Muscle of leg (tissue), 16 donors: ENCODE data around the gene HPS3. TPM values are rescaled to one million over a fixed set of nuclear protein-coding genes. Genes with fewer than 3 reads are reported as not detected.

Source experiments
- DNase-seq: peaks from one replicate; pipeline ENCODE4 v3.0.0; 2013
- H3K27ac ChIP-seq: one replicate; pipeline ENCODE4 v1.5.1; 2013; ENCODE audit warnings: mild to moderate bottlenecking, low read length, control low read depth
- H3K27me3 ChIP-seq: one replicate; pipeline ENCODE4 v1.6.1; 2013; ENCODE audit warnings: low read length; ENCODE audit not compliant: control insufficient read depth, insufficient read depth
- H3K36me3 ChIP-seq: one replicate; pipeline ENCODE4 v1.6.1; 2013; ENCODE audit warnings: low read length; ENCODE audit not compliant: control insufficient read depth, insufficient read depth
- H3K4me1 ChIP-seq: one replicate; pipeline ENCODE4 v1.6.1; 2013; ENCODE audit warnings: low read length; ENCODE audit not compliant: control insufficient read depth, insufficient read depth
- H3K4me3 ChIP-seq: one replicate; pipeline ENCODE4 v1.5.1; 2013; ENCODE audit warnings: low read length, control low read depth
- H3K9me3 ChIP-seq: replicated peaks from 2 replicates; pipeline ENCODE4 v1.6.1; 2013; ENCODE audit warnings: low read depth, low read length; ENCODE audit not compliant: control insufficient read depth
- WGBS: methylation state at CpG from one replicate; pipeline ENCODE4 v1.1.5; 2013; ENCODE audit warnings: missing lambda C conversion rate; ENCODE audit not compliant: insufficient coverage; 5-methylcytosine and 5-hydroxymethylcytosine counted together
- long read RNA-seq, 11 donors: transcript quantifications; one replicate each; lab custom pipeline, GENCODE V29; 2026
- polyA plus RNA-seq, 8 donors: library from polyadenylated mRNA; unstranded; fragments of 120-200 nt; gene quantifications; one replicate each; pipeline versions ENCODE4 v1.2.1 to v1.2.3, GENCODE V29; 2013; ENCODE audit warnings: inconsistent platforms in 1 of 8, low replicate concordance in 1 of 8; ENCODE audit not compliant: insufficient read length in 8 of 8, insufficient read depth in 1 of 8
- total RNA-seq: library from RNA; stranded (reverse); fragments of 120-200 nt; gene quantifications from one replicate; pipeline ENCODE4 v1.2.4, GENCODE V29; 2013

HPS3 gene, protein sequence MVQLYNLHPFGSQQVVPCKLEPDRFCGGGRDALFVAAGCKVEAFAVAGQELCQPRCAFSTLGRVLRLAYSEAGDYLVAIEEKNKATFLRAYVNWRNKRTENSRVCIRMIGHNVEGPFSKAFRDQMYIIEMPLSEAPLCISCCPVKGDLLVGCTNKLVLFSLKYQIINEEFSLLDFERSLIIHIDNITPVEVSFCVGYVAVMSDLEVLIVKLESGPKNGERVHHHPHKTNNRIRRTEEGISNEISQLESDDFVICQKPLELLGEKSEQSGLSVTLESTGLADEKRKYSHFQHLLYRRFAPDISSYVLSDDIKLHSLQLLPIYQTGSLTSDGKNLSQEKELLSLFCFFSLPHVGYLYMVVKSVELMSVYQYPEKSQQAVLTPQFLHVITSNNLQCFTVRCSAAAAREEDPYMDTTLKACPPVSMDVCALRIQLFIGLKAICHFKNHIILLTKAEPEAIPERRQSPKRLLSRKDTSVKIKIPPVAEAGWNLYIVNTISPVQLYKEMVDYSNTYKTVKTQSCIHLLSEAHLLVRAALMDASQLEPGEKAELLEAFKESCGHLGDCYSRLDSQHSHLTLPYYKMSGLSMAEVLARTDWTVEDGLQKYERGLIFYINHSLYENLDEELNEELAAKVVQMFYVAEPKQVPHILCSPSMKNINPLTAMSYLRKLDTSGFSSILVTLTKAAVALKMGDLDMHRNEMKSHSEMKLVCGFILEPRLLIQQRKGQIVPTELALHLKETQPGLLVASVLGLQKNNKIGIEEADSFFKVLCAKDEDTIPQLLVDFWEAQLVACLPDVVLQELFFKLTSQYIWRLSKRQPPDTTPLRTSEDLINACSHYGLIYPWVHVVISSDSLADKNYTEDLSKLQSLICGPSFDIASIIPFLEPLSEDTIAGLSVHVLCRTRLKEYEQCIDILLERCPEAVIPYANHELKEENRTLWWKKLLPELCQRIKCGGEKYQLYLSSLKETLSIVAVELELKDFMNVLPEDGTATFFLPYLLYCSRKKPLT
- 11.5 TPM for total RNA-seq
- 10 to 100 TPM; 10.7 to 13.6 (median 11.9) TPM for polyA plus RNA-seq
- long read RNA-seq, donor 1: 0 reads
- long read RNA-seq, donor 2: 0 reads
- long read RNA-seq, donor 3, full-length matches to known transcripts: 1 of 1 reads
- long read RNA-seq, donor 3, partial matches to known transcripts: 0 of 1 reads
- long read RNA-seq, donor 3, other reads (novel, unspliced or antisense): 0 of 1 reads
- long read RNA-seq, donor 4, full-length matches to known transcripts: 1 of 1 reads
- long read RNA-seq, donor 4, partial matches to known transcripts: 0 of 1 reads
- long read RNA-seq, donor 4, other reads (novel, unspliced or antisense): 0 of 1 reads
- long read RNA-seq, donor 5, full-length matches to known transcripts: 3 of 3 reads
- long read RNA-seq, donor 5, partial matches to known transcripts: 0 of 3 reads
- long read RNA-seq, donor 5, other reads (novel, unspliced or antisense): 0 of 3 reads
- long read RNA-seq, donor 6, full-length matches to known transcripts: 1 of 1 reads
- long read RNA-seq, donor 6, partial matches to known transcripts: 0 of 1 reads
- long read RNA-seq, donor 6, other reads (novel, unspliced or antisense): 0 of 1 reads
- long read RNA-seq, donor 7, full-length matches to known transcripts: 3 of 3 reads
- long read RNA-seq, donor 7, partial matches to known transcripts: 0 of 3 reads
- long read RNA-seq, donor 7, other reads (novel, unspliced or antisense): 0 of 3 reads
- long read RNA-seq, donor 8, full-length matches to known transcripts: 1 of 1 reads
- long read RNA-seq, donor 8, partial matches to known transcripts: 0 of 1 reads
- long read RNA-seq, donor 8, other reads (novel, unspliced or antisense): 0 of 1 reads
- long read RNA-seq, donor 9: 0 reads
- long read RNA-seq, donor 10, full-length matches to known transcripts: 2 of 2 reads
- long read RNA-seq, donor 10, partial matches to known transcripts: 0 of 2 reads
- long read RNA-seq, donor 10, other reads (novel, unspliced or antisense): 0 of 2 reads
- long read RNA-seq, donor 11, full-length matches to known transcripts: 1 of 1 reads
- long read RNA-seq, donor 11, partial matches to known transcripts: 0 of 1 reads
- long read RNA-seq, donor 11, other reads (novel, unspliced or antisense): 0 of 1 reads

DNA sequence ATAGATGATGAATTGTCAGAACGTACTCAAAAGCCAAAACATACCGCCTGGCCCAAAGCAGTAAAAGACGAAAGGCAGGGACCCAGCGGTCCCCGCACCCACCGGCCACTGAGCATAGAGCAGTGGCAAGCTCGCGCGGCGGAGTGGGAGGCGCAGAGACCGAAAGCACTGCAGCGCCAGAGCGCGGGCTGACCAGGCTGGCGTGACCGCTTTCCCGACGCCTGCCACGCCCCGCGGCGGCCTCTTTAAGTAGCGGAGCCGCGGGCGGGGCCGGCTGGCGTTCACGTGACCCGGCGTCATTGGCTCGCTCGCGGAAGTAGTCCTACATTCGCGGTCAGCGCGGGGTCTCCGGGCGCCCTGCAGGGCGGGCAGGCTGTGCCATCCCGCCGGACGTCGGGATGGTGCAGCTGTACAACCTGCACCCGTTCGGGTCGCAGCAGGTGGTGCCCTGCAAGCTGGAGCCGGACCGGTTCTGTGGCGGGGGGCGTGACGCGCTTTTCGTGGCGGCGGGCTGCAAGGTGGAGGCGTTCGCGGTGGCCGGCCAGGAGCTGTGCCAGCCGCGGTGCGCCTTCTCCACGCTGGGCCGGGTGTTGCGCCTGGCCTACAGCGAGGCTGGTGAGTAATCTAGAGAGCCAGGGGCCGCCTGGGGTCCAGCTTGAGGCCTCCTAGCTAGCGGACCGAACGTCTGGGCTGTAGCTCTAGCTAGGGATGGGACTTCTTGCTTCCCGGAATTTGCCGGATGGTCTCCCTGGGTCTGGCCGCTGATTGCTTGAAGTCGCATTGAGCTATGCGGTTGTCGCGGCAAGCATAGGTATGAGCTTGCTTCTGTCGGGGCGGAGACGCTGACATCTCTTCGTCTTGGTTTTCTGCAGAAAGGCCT is at the start of gene HPS3:
HPS3 (plus strand) TSS at position 313 of the 880 bp plus-strand sequence; CDS start at position 399, 86 bp downstream.
- Histone ChIP-seq H3K9me3 (no peaks in the 10 kb centered on the region), H3K4me3 (peak within 1 kb of the TSS; percentile 94), H3K36me3 (no peaks in the 10 kb centered on the region), H3K4me1 (peaks cover 5% of the 10 kb centered on the region), H3K27me3 (peaks cover 2% of the 10 kb centered on the region), H3K27ac (peak within 1 kb of the TSS; percentile 81)
- WGBS: under 1% methylated on average over 83 of the region's 84 CpGs
- peak; percentile 96 for DNase-seq

DNA sequence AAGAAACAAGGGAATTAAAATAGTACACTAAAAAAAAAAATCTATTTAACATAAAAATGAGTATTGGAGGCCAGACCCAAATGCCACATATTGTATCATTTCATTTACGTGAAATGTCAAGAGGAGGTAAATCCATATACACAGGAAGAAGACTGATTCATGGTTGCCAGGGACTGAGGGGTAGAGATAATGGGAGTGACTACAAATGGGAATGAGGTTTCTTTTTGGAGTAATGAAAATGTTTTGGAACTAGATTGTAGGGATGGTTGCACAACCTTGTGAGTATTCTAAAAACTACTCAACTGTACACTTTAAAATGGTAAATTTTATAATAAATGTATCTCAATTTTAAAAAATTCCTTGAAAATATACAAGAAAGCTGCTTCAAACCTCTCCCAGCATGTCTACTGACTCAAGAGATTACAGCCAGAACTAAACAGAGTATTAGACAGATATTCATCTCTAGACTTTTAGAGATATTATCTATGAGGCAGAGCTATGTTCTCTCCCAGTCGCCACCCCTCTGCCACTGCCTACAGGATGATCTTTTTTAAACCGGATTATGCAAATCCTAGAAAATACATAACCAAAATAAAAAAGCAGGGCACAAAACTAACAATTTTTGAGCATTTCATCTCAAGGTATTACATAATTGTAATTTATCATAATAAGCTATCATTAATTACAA is 49.3 kb upstream of the HPS3 start:
- no CpG with 5 or more reads among the region's 3 CpGs for WGBS
- H3K4me1 ChIP-seq: peaks cover 2% of the 10 kb centered on the region
- H3K27ac ChIP-seq: no peak overlapping the region
- no peak overlapping the region for H3K4me3 ChIP-seq
- H3K9me3 ChIP-seq: no peaks in the 10 kb centered on the region
- peaks cover 5% of the 10 kb centered on the region for H3K36me3 ChIP-seq
- H3K27me3 ChIP-seq: no peaks in the 10 kb centered on the region
- no peak for DNase-seq

DNA sequence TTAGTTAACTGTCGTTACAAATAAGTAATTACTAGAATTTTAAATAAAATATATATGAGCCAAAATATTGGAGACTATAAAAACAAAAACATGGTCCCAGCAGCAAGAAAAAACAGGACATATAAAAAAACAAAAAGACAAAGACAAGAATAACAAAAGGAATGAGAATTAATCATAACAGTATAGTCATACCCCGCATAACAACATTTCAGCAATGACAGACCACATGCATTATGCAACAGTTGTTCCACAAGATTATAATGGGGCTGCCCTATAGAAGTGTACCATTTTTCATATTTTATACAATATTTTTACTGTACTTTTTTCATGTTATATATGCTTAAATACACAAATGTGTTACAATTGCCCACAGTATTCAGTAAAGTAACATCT is 48.7 kb upstream of the HPS3 start:
- no peak for DNase-seq
- H3K27ac ChIP-seq: no peak overlapping the region
- no peak overlapping the region for H3K4me3 ChIP-seq
- H3K9me3 ChIP-seq: no peaks in the 10 kb centered on the region
- no CpG with 5 or more reads among the region's 2 CpGs for WGBS
- H3K27me3 ChIP-seq: no peaks in the 10 kb centered on the region
- H3K4me1 ChIP-seq: peaks cover 8% of the 10 kb centered on the region
- H3K36me3 ChIP-seq: peaks cover 5% of the 10 kb centered on the region

DNA sequence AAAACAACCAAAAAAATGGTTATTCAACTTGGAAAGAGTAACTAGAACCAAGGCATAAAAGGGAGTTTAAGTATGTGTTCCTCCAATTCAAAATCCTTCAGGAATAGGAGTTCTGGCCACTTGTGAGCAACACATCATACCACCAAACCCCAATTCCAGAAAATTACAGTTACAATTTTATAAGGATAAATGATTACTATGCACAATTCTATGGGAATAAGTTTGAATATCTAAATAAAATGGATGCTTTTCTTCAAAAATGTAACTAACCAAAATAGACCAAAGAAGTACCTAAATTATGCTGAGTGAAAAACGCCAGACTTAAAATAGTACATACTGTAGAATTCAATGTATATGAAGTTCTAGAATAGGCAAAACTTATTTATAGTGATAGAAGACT is 47.7 kb upstream of the HPS3 start:
- no peaks in the 10 kb centered on the region for H3K9me3 ChIP-seq
- no CpG with 5 or more reads among the region's 1 CpG for WGBS

GRCh38 chr3:149085828-149086231 is 43.6 kb upstream of the HPS3 start:
- peaks cover 12% of the 10 kb centered on the region for H3K4me1 ChIP-seq
- 0% methylated on average over 16 of the region's 21 CpGs for WGBS
- peaks cover 3% of the 10 kb centered on the region for H3K9me3 ChIP-seq
- DNase-seq: peak; percentile 48
- H3K27me3 ChIP-seq: no peaks in the 10 kb centered on the region
- H3K36me3 ChIP-seq: peaks cover 2% of the 10 kb centered on the region
- peak overlapping the region; percentile 84 for H3K4me3 ChIP-seq
- H3K27ac ChIP-seq: peak overlapping the region; percentile 74

More for the DNA sequence above, 47.7 kb upstream of the HPS3 start:
- Histone ChIP-seq H3K36me3 (peaks cover 5% of the 10 kb centered on the region), H3K27me3 (no peaks in the 10 kb centered on the region), H3K4me3 (no peak overlapping the region), H3K4me1 (peaks cover 11% of the 10 kb centered on the region), H3K27ac (no peak overlapping the region)
- DNase-seq: no peak

- peaks cover 12% of the 10 kb centered on the region for H3K4me1 ChIP-seq
- H3K27ac ChIP-seq: peak within 1 kb of the TSS; percentile 74
- H3K9me3 ChIP-seq: peaks cover 3% of the 10 kb centered on the region
- peaks cover 2% of the 10 kb centered on the region for H3K36me3 ChIP-seq
- no peaks in the 10 kb centered on the region for H3K27me3 ChIP-seq
- H3K4me3 ChIP-seq: peak within 1 kb of the TSS; percentile 84
- DNase-seq: peak; percentile 99
- WGBS: 9% methylated on average over 57 of the region's 57 CpGs
Measured at GRCh38 chr3:149086232-149086988, 43.0 kb upstream of the HPS3 start, which contains the start of gene HLTF. HLTF (minus strand) TSS chr3:149086533; CDS start chr3:149086336, 197 bp downstream.

DNA sequence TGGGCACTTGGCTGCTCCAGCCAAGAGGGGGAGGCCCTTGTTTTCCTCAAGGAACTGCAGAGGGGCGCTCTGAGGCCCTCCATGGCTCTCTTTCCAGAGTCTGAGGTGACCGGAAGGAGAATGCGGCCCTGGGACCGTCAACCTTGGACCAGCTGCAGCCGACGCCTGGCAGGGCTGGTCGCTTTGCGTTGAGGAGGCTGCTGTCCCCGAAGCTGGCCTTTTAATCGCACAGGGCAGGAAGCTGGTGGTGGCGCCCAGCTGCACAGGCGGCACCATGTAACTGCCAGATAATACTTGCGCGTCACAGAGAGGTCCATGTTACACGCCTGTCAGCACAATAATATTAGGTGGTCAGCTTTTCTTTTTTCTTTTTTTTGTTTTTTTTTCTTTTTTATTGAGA is 42.2 kb upstream of the HPS3 start:
- Histone ChIP-seq H3K4me3 (no peak overlapping the region), H3K9me3 (peaks cover 3% of the 10 kb centered on the region), H3K36me3 (peaks cover 2% of the 10 kb centered on the region), H3K27me3 (no peaks in the 10 kb centered on the region), H3K4me1 (peaks cover 12% of the 10 kb centered on the region), H3K27ac (no peak overlapping the region)
- DNase-seq: no peak
- WGBS: 96% methylated on average over 12 of the region's 15 CpGs
